H1 (cell line): Measurements from ENCODE around the gene TRAK1. TPM values are rescaled to one million over a fixed set of nuclear protein-coding genes. Genes with fewer than 3 reads are reported as not detected.

Experiments used
- CTCF ChIA-PET: fragments of 300-600 bp; sonication (Branson Sonifier 250); formaldehyde crosslinking; loops from one replicate; lab custom pipeline; 2021; ENCODE audit not compliant: partially characterized antibody; lab: Charles Lee
- POLR2A ChIA-PET: fragments of 300-600 bp; sonication (Branson Sonifier 250); formaldehyde crosslinking; loops from one replicate; lab custom pipeline; 2021; ENCODE audit warnings: inconsistent platforms; ENCODE audit not compliant: partially characterized antibody; lab: Charles Lee
- DNase-seq, 2 experiments: peaks; one replicate each; pipeline versions ENCODE4 v3.0.0 to v3.0.0-alpha.2; 2010 to 2022; ENCODE audit warnings: low spot score in 2 of 2, low read depth in 1 of 2, mixed read lengths in 1 of 2
- FAIRE-seq: peaks from 2 replicates; lab custom pipeline; 2011; peaks lifted over from hg19 to GRCh38; lab: Jason Lieb, UNC
- H2AFZ ChIP-seq: 2 replicates; pipeline ENCODE4 v1.8.1; 2012; ENCODE audit warnings: low read length, inconsistent platforms
- H2AK5ac ChIP-seq: 2 replicates; pipeline ENCODE4 v1.6.1; 2013; ENCODE audit warnings: low read depth, low read length
- H2BK120ac ChIP-seq: replicated peaks from 2 replicates; pipeline ENCODE3; 2013; ENCODE audit warnings: low read depth, low read length, inconsistent platforms
- H2BK12ac ChIP-seq: 2 replicates; pipeline ENCODE4 v1.6.1; 2013; ENCODE audit warnings: low read depth, low read length
- H2BK15ac ChIP-seq: 2 replicates; pipeline ENCODE4 v1.6.1; 2013; ENCODE audit warnings: low read length
- H2BK20ac ChIP-seq: 2 replicates; pipeline ENCODE4 v1.6.1; 2013; ENCODE audit warnings: low read length
- H2BK5ac ChIP-seq: 2 replicates; pipeline ENCODE4 v1.6.1; 2013; ENCODE audit warnings: low read depth, low read length
- H3K14ac ChIP-seq: 2 replicates; pipeline ENCODE4 v1.6.1; 2013; ENCODE audit warnings: inconsistent platforms; ENCODE audit not compliant: insufficient read length
- H3K18ac ChIP-seq: 2 replicates; pipeline ENCODE4 v1.6.1; 2013; ENCODE audit warnings: low read length; ENCODE audit errors: extremely low read depth
- H3K23ac ChIP-seq: 2 replicates; pipeline ENCODE4 v1.6.1; 2013; ENCODE audit warnings: inconsistent platforms; ENCODE audit not compliant: insufficient read length
- H3K23me2 ChIP-seq: 2 replicates; pipeline ENCODE4 v1.6.1; 2013; ENCODE audit warnings: low read depth, low read length
- H3K27ac ChIP-seq: 2 replicates; pipeline ENCODE4 v1.6.1; 2011; ENCODE audit warnings: low read depth, low read length, inconsistent platforms
- H3K27me3 ChIP-seq, 4 experiments: replicated peaks in 1 of 4; 1 replicate in 1 of 4; 2 replicates in 3 of 4; pipeline versions ENCODE4 v1.6.1 to v1.8.1; 2011 to 2013; ENCODE audit warnings: low read length in 3 of 4, mild to moderate bottlenecking in 3 of 4, inconsistent platforms in 2 of 4, mixed read lengths in 2 of 4, moderate library complexity in 1 of 4; ENCODE audit not compliant: control insufficient read depth in 3 of 4, insufficient read depth in 3 of 4; ENCODE audit errors: extremely low read depth in 1 of 4
- H3K36me3 ChIP-seq, 4 experiments: 2 replicates each; pipeline versions ENCODE4 v1.6.1 to v1.8.1; 2011 to 2013; ENCODE audit warnings: mild to moderate bottlenecking in 4 of 4, low read length in 3 of 4, moderate library complexity in 2 of 4, control low read depth in 1 of 4, inconsistent platforms in 1 of 4; ENCODE audit not compliant: insufficient read depth in 4 of 4, control insufficient read depth in 2 of 4
- H3K4ac ChIP-seq: replicated peaks from 2 replicates; pipeline ENCODE3; 2013; ENCODE audit warnings: low read length, low read depth, mixed read lengths, inconsistent platforms; ENCODE audit not compliant: insufficient read length
- H3K4me1 ChIP-seq, 4 experiments: replicated peaks in 1 of 4; 1 replicate in 1 of 4; 2 replicates in 3 of 4; pipeline versions ENCODE4 v1.6.1 to v1.8.1; 2011 to 2013; ENCODE audit warnings: low read length in 3 of 4, inconsistent platforms in 2 of 4, mixed read lengths in 1 of 4; ENCODE audit not compliant: insufficient read depth in 4 of 4, control insufficient read depth in 3 of 4
- H3K4me2 ChIP-seq, 2 experiments: 2 replicates each; pipeline versions ENCODE4 v1.6.1 to v1.8.1; 2011 to 2013; ENCODE audit warnings: low read depth in 2 of 2, low read length in 2 of 2, control low read depth in 1 of 2, inconsistent platforms in 1 of 2, mild to moderate bottlenecking in 1 of 2; ENCODE audit not compliant: insufficient read depth in 1 of 2
- H3K4me3 ChIP-seq, 4 experiments: fragments of 200-600, 300-600 bp in 1 of 4; sonication (generic), shearing (Covaris generic), sonication (Bioruptor Twin) in 1 of 4; 2 replicates each; pipeline versions ENCODE4 v1.5.1 to v1.8.1; 2011 to 2016; ENCODE audit warnings: low read length in 4 of 4, low read depth in 3 of 4, control low read depth in 2 of 4, inconsistent platforms in 2 of 4, mild to moderate bottlenecking in 2 of 4, mixed read lengths in 1 of 4, moderate library complexity in 1 of 4; ENCODE audit not compliant: insufficient read depth in 2 of 4; ENCODE audit errors: extremely low read depth in 1 of 4
- H3K56ac ChIP-seq: replicated peaks from 2 replicates; pipeline ENCODE3; 2013; ENCODE audit warnings: low read depth, mild to moderate bottlenecking, mixed read lengths, low read length, inconsistent platforms; ENCODE audit not compliant: insufficient read length
- H3K79me1 ChIP-seq: 2 replicates; pipeline ENCODE4 v1.6.1; 2013; ENCODE audit warnings: low read depth, low read length, control low read depth
- H3K79me2 ChIP-seq, 2 experiments: 2 replicates each; pipeline versions ENCODE4 v1.6.1 to v1.8.1; 2012 to 2013; ENCODE audit warnings: low read length in 2 of 2, mild to moderate bottlenecking in 2 of 2, inconsistent platforms in 1 of 2; ENCODE audit not compliant: insufficient read depth in 2 of 2, control insufficient read depth in 1 of 2
- H3K9ac ChIP-seq, 4 experiments: replicated peaks in 1 of 4; 1 replicate in 1 of 4; 2 replicates in 3 of 4; pipeline versions ENCODE4 v1.6.1 to v1.8.1; 2011 to 2013; ENCODE audit warnings: low read depth in 3 of 4, low read length in 3 of 4, control low read depth in 2 of 4, mild to moderate bottlenecking in 2 of 4, moderate library complexity in 2 of 4, inconsistent platforms in 1 of 4; ENCODE audit errors: extremely low read depth in 1 of 4
- H3K9me3 ChIP-seq, 2 experiments: 2 replicates each; pipeline versions ENCODE4 v1.6.1 to v1.8.1; 2012 to 2013; ENCODE audit warnings: mild to moderate bottlenecking in 2 of 2, moderate library complexity in 2 of 2, control low read depth in 1 of 2, inconsistent platforms in 1 of 2, low read depth in 1 of 2, low read length in 1 of 2, mixed read lengths in 1 of 2; ENCODE audit not compliant: insufficient read depth in 2 of 2
- H4K20me1 ChIP-seq, 2 experiments: replicated peaks in 1 of 2; 2 replicates each; pipeline versions ENCODE3 to v1.8.1; 2011 to 2013; ENCODE audit warnings: inconsistent platforms in 2 of 2, low read length in 2 of 2, mild to moderate bottlenecking in 1 of 2; ENCODE audit not compliant: insufficient read depth in 2 of 2, control insufficient read depth in 1 of 2
- H4K5ac ChIP-seq: 2 replicates; pipeline ENCODE4 v1.6.1; 2013; ENCODE audit warnings: low read length, low read depth, mixed read lengths, inconsistent platforms; ENCODE audit not compliant: insufficient read length
- H4K8ac ChIP-seq: 2 replicates; pipeline ENCODE4 v1.8.0; 2013; ENCODE audit warnings: mild to moderate bottlenecking, moderate library complexity, low read length, inconsistent platforms; ENCODE audit not compliant: insufficient read depth; ENCODE audit errors: extremely low read depth
- H4K91ac ChIP-seq: replicated peaks from 2 replicates; pipeline ENCODE3; 2013; ENCODE audit warnings: low read length, mixed read lengths, inconsistent platforms; ENCODE audit not compliant: insufficient read length
- BCL11A ChIP-seq, 2 experiments: IDR thresholded peaks; one replicate each; pipeline ENCODE4 v1.6.1; 2011; ENCODE audit warnings: low read depth in 2 of 2, low read length in 2 of 2, mild to moderate bottlenecking in 2 of 2
- CTBP2 ChIP-seq: IDR thresholded peaks from 2 replicates; pipeline ENCODE4 v1.7.0; 2011; ENCODE audit warnings: borderline replicate concordance, mild to moderate bottlenecking, moderate library complexity, mixed read lengths, low read length; ENCODE audit not compliant: insufficient read depth, insufficient read length
- PHF8 ChIP-seq: fragments of 200-600 bp; sonication (generic); conservative IDR thresholded peaks from 2 replicates; pipeline ENCODE4 v1.7.1; 2012; ENCODE audit warnings: low read depth, mild to moderate bottlenecking, inconsistent platforms, low read length, moderate library complexity
- POU5F1 ChIP-seq: IDR thresholded peaks from 2 replicates; pipeline ENCODE4 v1.6.1; 2011; ENCODE audit warnings: low read depth, mild to moderate bottlenecking, low read length, moderate library complexity
- RBBP5 ChIP-seq: IDR thresholded peaks from 2 replicates; pipeline ENCODE4 v1.7.1; 2012; ENCODE audit warnings: low read depth, mild to moderate bottlenecking, inconsistent platforms, low read length, moderate library complexity, borderline replicate concordance
- TAF1 ChIP-seq: IDR thresholded peaks from 2 replicates; pipeline ENCODE4 v1.6.1; 2011; ENCODE audit warnings: mild to moderate bottlenecking, low read depth, low read length
- WGBS, 2 experiments: shearing (Covaris generic) in 1 of 2; methylation state at CpG; one replicate each; pipeline versions ENCODE4 v1.1.6 to v1.1.7; 2013 to 2015; ENCODE audit warnings: low lambda C conversion rate in 2 of 2, mixed read lengths in 2 of 2, inconsistent platforms in 1 of 2, low coverage in 1 of 2, missing lambda C conversion rate in 1 of 2; ENCODE audit not compliant: insufficient replicate concordance in 2 of 2, insufficient coverage in 1 of 2, insufficient read length in 1 of 2; ENCODE audit errors: extremely low coverage in 1 of 2, missing lambda C conversion rate in 1 of 2; 5-methylcytosine and 5-hydroxymethylcytosine counted together
- polyA plus RNA-seq, 7 experiments: library from polyadenylated mRNA; depleted of rRNA in 3 of 7; stranded (reverse) in 5 of 7; unstranded in 2 of 7; fragments of >200 nt in 5 of 7; fragments of 200-250 nt in 2 of 7; gene quantifications; 1 replicate in 5 of 7; 2 replicates in 1 of 7; 4 replicates in 1 of 7; pipeline versions ENCODE4 v1.2.1 to v1.2.3, GENCODE V29; 2011 to 2013; ENCODE audit warnings: missing spikeins in 2 of 7, mixed read lengths in 2 of 7
- total RNA-seq: library from RNA; stranded (reverse); fragmentation: NEBNext Ultra II Directional; extraction: Animal tissue kit (Norgen Biotek cat#: 25700); gene quantifications from 2 replicates; pipeline ENCODE4 v1.2.1, GENCODE V29; 2021

The TRAK1 gene
- total and polyA plus RNA-seq, 2 of the 8 experiments (the other 6 are each of a cell fraction or from before 2014, with no cell fraction given) = 21.3 to 32.7 TPM

DNA sequence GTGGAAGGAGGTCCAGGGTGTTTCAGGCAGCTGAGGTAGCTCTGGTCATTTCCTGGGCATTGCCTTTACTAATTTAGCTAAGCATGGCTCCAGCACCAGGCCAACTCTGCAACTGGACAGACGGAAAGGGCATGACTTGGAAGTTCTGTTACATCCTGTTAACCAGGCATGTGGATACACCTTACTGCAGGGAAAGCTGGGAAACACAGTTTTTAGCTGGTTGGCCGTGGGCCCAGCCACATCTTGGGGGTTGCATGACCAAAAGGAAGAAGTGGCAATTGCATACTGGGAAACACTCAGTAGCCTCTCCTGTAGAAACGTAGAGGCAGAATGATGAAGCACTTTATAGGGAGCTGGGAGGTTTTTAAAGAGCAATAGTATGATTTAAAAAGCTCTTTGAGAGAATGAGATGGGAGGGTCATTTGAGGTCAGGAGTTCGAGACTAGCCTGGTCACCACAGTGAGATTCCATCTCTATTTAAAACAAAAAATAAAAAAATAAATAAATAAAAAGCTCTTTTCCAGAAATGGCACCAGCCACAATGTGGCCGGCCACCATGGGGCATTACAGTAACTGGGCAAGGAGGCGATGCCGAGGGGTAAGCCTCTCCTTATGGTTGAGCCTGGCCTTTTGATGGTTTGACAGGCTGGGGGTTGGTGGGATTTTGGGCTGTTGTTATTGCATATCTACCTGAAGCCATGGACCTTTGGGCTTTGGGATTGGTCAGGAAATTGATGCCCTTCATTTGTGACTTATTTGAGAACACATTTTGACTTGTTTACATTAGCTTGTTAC lies 28.6 kb downstream of the TRAK1 start:
- Histone ChIP-seq H4K5ac (no peak overlapping the region), H3K9me3 (no peaks in the 10 kb centered on the region), H3K36me3 (no peaks in the 10 kb centered on the region), H4K20me1 (peaks cover 0 to 5% of the 10 kb centered on the region in 2 experiments), H3K18ac (no peak overlapping the region), H3K23ac (no peak overlapping the region), H2BK120ac (no peak overlapping the region), H3K4me2 (no peak overlapping the region), H3K79me2 (peaks cover 0 to 11% of the 10 kb centered on the region in 2 experiments; a peak in 1 of 4 replicates), H2BK12ac (no peak overlapping the region), H3K4me1 (peaks cover 2 to 5% (median 4%) of the 10 kb centered on the region in 4 experiments; a peak in 6 of 7 replicates), H2BK15ac (no peak overlapping the region), H3K23me2 (no peaks in the 10 kb centered on the region), H2AK5ac (no peak overlapping the region), H4K8ac (peak overlapping the region; percentile 46; the same call in 1 of the 2 replicates), H2BK20ac (no peak overlapping the region), H4K91ac (no peak overlapping the region), H3K27ac (no peak overlapping the region), H3K4me3 (no peak overlapping the region), H3K9ac (no peak overlapping the region), H3K79me1 (peaks cover 2% of the 10 kb centered on the region; the same call in 1 of the 2 replicates), H3K4ac (no peak overlapping the region), H3K27me3 (no peaks in the 10 kb centered on the region), H2BK5ac (no peak overlapping the region), H2AFZ (no peak overlapping the region), H3K56ac (no peak overlapping the region), H3K14ac (no peak overlapping the region)
- DNase-seq = no peak
- WGBS, 2 experiments = 90% methylated on average over 7 of the region's 7 CpGs; no CpG with 5 or more reads in 1 of the 2 experiments
- ChIA-PET POLR2A (no interaction called here), CTCF (interaction anchor here (0.5 to 8.2 kb wide), 28 partner anchors 9 to 1249 kb away, joined by 3 to 249 read pairs (median 4); no protein-coding TSS in a partner anchor)
- FAIRE-seq = no peak
- TF ChIP-seq TAF1 (no peak), CTBP2 (no peak), PHF8 (no peak), POU5F1 (no peak), BCL11A (IDR thresholded peaks at IDR 0.05; ENCODE audit: low read depth in 2 of 2, low read length in 2 of 2) (no peak), RBBP5 (no peak)
